B cell (primary cell): ENCODE data around the gene C2CD2L. TPM values are rescaled to one million over a fixed set of nuclear protein-coding genes. Genes with fewer than 3 reads are reported as not detected.
A peak's percentile ranks its signal among the peaks of the same experiment; 100 is the strongest.
"Not testable (repeated sequence)": the region's sequence is repeated elsewhere in the genome, so short reads cannot be mapped to it uniquely, and the experiment has no call there.

Source experiments
- ATAC-seq: fragments of 200-7000 bp; cut with Tn5 transposase; one replicate; pipeline ENCODE4 v1.10.0; 2021; ENCODE audit warnings: low read depth, mild to moderate bottlenecking, moderate number of reproducible peaks, moderate library complexity
- CTCF ChIA-PET: fragments of 350-600 bp; sonication (Branson Sonifier 250); formaldehyde crosslinking; loops from one replicate; lab custom pipeline; 2021; ENCODE audit warnings: antibody characterized with exemption, inconsistent platforms; lab: Charles Lee
- POLR2A ChIA-PET: fragments of 350-600 bp; sonication (Branson Sonifier 250); formaldehyde crosslinking; loops from one replicate; lab custom pipeline; 2021; ENCODE audit warnings: antibody characterized with exemption; lab: Charles Lee
- DNase-seq: peaks from one replicate; pipeline ENCODE4 v3.0.0; 2013
- H2AFZ ChIP-seq: 2 replicates; pipeline ENCODE4 v1.6.1; 2012; ENCODE audit warnings: mild to moderate bottlenecking, low read depth, low read length; ENCODE audit not compliant: insufficient read depth, poor library complexity, severe bottlenecking
- H3K27ac ChIP-seq, 2 donors: 1 replicate in 1 of 2; 2 replicates in 1 of 2; pipeline ENCODE4 v1.5.1; 2012 to 2013; ENCODE audit warnings: low read length in 2 of 2, mild to moderate bottlenecking in 2 of 2, moderate library complexity in 1 of 2
- H3K27me3 ChIP-seq, 4 experiments: fragments of 200-600 bp in 1 of 4; sonication (generic) in 1 of 4; replicated peaks in 1 of 4; 1 replicate in 2 of 4; 2 replicates in 2 of 4; pipeline versions ENCODE4 v1.6.1 to v1.7.0; 2013 to 2016; ENCODE audit warnings: low read length in 3 of 4, mild to moderate bottlenecking in 2 of 4, mixed read lengths in 1 of 4, moderate library complexity in 1 of 4; ENCODE audit not compliant: insufficient read depth in 4 of 4, control insufficient read depth in 3 of 4; ENCODE audit errors: control extremely low read depth in 1 of 4
- H3K36me3 ChIP-seq, 2 experiments: replicated peaks in 1 of 2; 1 replicate in 1 of 2; 2 replicates in 1 of 2; pipeline versions ENCODE4 v1.6.1 to v1.7.1; 2013; ENCODE audit warnings: low read length in 1 of 2; ENCODE audit not compliant: insufficient read depth in 2 of 2, control insufficient read depth in 1 of 2; ENCODE audit errors: control extremely low read depth in 1 of 2, extremely low read depth in 1 of 2
- H3K4me1 ChIP-seq, 2 donors: fragments of 200-600 bp in 1 of 2; sonication (generic) in 1 of 2; 1 replicate in 1 of 2; 2 replicates in 1 of 2; pipeline versions ENCODE4 v1.5.1 to v1.6.1; 2013 to 2017; ENCODE audit warnings: low read length in 2 of 2; ENCODE audit not compliant: control insufficient read depth in 2 of 2, insufficient read depth in 2 of 2
- H3K4me2 ChIP-seq: replicated peaks from 2 replicates; pipeline ENCODE3; 2012; ENCODE audit warnings: mild to moderate bottlenecking, low read depth, low read length; ENCODE audit not compliant: poor library complexity, severe bottlenecking
- H3K4me3 ChIP-seq, 5 experiments: fragments of 200-600 bp in 1 of 5; sonication (generic) in 1 of 5; 1 replicate in 3 of 5; 2 replicates in 2 of 5; pipeline versions ENCODE4 v1.5.1 to v1.7.0; 2011 to 2016; ENCODE audit warnings: low read length in 4 of 5, mild to moderate bottlenecking in 4 of 5, low read depth in 2 of 5, control low read depth in 1 of 5, moderate library complexity in 1 of 5; ENCODE audit not compliant: insufficient read depth in 1 of 5; ENCODE audit errors: control extremely low read depth in 1 of 5, extremely low read depth in 1 of 5
- H3K79me2 ChIP-seq: fragments of 200-600 bp; sonication (generic); one replicate; pipeline ENCODE4 v1.6.0; 2016; ENCODE audit warnings: low read length; ENCODE audit not compliant: control insufficient read depth, insufficient read depth
- H3K9ac ChIP-seq: fragments of 200-600 bp; sonication (generic); 2 replicates; pipeline ENCODE4 v1.6.1; 2017; ENCODE audit warnings: mild to moderate bottlenecking, low read length, moderate library complexity
- H3K9me3 ChIP-seq, 3 donors: one replicate each; pipeline versions ENCODE4 v1.6.1 to v1.7.1; 2013; ENCODE audit warnings: low read length in 2 of 3; ENCODE audit not compliant: control insufficient read depth in 2 of 3, insufficient read depth in 1 of 3; ENCODE audit errors: control extremely low read depth in 1 of 3
- H4K20me1 ChIP-seq: 2 replicates; pipeline ENCODE4 v1.6.0; 2012; ENCODE audit warnings: mild to moderate bottlenecking, low read length; ENCODE audit not compliant: insufficient read depth, control insufficient read depth, poor library complexity, severe bottlenecking
- H3K27ac Mint-ChIP-seq: one replicate; pipeline ENCODE4 v1.8.0; 2021; ENCODE audit warnings: mixed read lengths
- H3K27me3 Mint-ChIP-seq: one replicate; pipeline ENCODE4 v1.8.0; 2021; ENCODE audit warnings: mixed read lengths
- H3K4me1 Mint-ChIP-seq: one replicate; pipeline ENCODE4 v1.8.0; 2021; ENCODE audit warnings: mixed read lengths
- H3K4me3 Mint-ChIP-seq: one replicate; pipeline ENCODE4 v1.8.0; 2021; ENCODE audit warnings: mixed read lengths
- H3K9me3 Mint-ChIP-seq: one replicate; pipeline ENCODE4 v1.8.0; 2022; ENCODE audit warnings: mixed read lengths; ENCODE audit not compliant: insufficient read depth
- CTCF ChIP-seq: fragments of 200-600 bp; IDR thresholded peaks from one replicate; pipeline ENCODE4 v1.8.0; 2022; ENCODE audit warnings: antibody characterized with exemption, mild to moderate bottlenecking
- EZH2 ChIP-seq: IDR thresholded peaks from 2 replicates; pipeline ENCODE4 v1.6.1; 2012; ENCODE audit warnings: borderline replicate concordance, low read depth, mild to moderate bottlenecking, moderate library complexity, low read length; ENCODE audit not compliant: insufficient read depth, poor library complexity, severe bottlenecking
- WGBS: methylation state at CpG from one replicate; pipeline ENCODE4 v1.1.5; 2013; ENCODE audit warnings: missing lambda C conversion rate; ENCODE audit not compliant: insufficient coverage; 5-methylcytosine and 5-hydroxymethylcytosine counted together
- intact Hi-C: fragments of 100-400 bp; cut with micrococcal nuclease; formaldehyde crosslinking; loops from one replicate; pipeline ENCODE4 v1.10.0; 2022
- polyA minus RNA-seq: library from RNA; depleted of rRNA, polyadenylated mRNA; stranded (reverse); fragments of >200 nt; gene quantifications from 2 replicates; pipeline ENCODE4 v1.2.3, GENCODE V29; 2012
- polyA plus RNA-seq: library from polyadenylated mRNA; depleted of rRNA; stranded (reverse); fragments of >200 nt; gene quantifications from 2 replicates; pipeline ENCODE4 v1.2.3, GENCODE V29; 2012
- total RNA-seq, 2 donors: library from RNA; stranded (reverse); fragments of 120-200 nt in 1 of 2; gene quantifications; 1 replicate in 1 of 2; 2 replicates in 1 of 2; pipeline versions ENCODE4 v1.2.3 to v1.2.4, GENCODE V29; 2013 to 2022

C2CD2L gene
- total RNA-seq: 9.5 and 13.8 TPM in 2 replicates
- total RNA-seq (2013): 4.7 TPM
- 14.1 and 17.0 TPM in 2 replicates for polyA plus RNA-seq
- 9.2 and 14.7 TPM in 2 replicates for polyA minus RNA-seq

- intact Hi-C loops: loop anchor here (1.0 kb wide), 3 partner anchors 12 to 22 kb away; partner anchors contain the start of gene HINFP
- H3K9me3 ChIP-seq: no peaks in the 10 kb centered on the region
- CTCF ChIA-PET: interaction anchor here (0.9 to 1.6 kb wide), 8 partner anchors 10 to 216 kb away, joined by 3 to 10 read pairs (median 5); partner anchors contain the start of genes CBL and VPS11
- ATAC-seq (peak; percentile 94), DNase-seq (peak; percentile 91)
- Mint-ChIP-seq H3K27me3 (no peaks in the 10 kb centered on the region), H3K9me3 (no peaks in the 10 kb centered on the region), H3K4me3 (peak within 1 kb of the TSS; percentile 93), H3K4me1 (peaks cover 46% of the 10 kb centered on the region), H3K27ac (peak within 1 kb of the TSS; percentile 93)
- peak within 1 kb of the TSS; percentile 90 for H3K4me2 ChIP-seq
- peak within 1 kb of the TSS; percentile 94 for H2AFZ ChIP-seq
- peak within 1 kb of the TSS; percentile 48 to 86 (median 72) for H3K4me3 ChIP-seq
- H3K27ac ChIP-seq: peak within 1 kb of the TSS; percentile 37 to 73
- H3K9ac ChIP-seq: peak within 1 kb of the TSS; percentile 82
- peaks cover 24 to 39% of the 10 kb centered on the region in 2 donors for H3K4me1 ChIP-seq
- peaks cover 0 to 8% of the 10 kb centered on the region in 2 experiments for H3K36me3 ChIP-seq
- H3K79me2 ChIP-seq: peaks cover 26% of the 10 kb centered on the region
- H3K27me3 ChIP-seq: no peaks in the 10 kb centered on the region
- H4K20me1 ChIP-seq: peaks cover 6% of the 10 kb centered on the region
- TF ChIP-seq EZH2: no peak
- no peak for TF ChIP-seq CTCF
- WGBS: under 1% methylated on average over 40 of the region's 49 CpGs
- POLR2A ChIA-PET: interaction anchor here (0.5 to 2.2 kb wide), 7 partner anchors 9 to 228 kb away, joined by 3 to 16 read pairs (median 7); partner anchors contain the start of genes HINFP, HMBS and VPS11
These were observed at the start of gene C2CD2L for GRCh38 chr11:119106564-119107537. Gene C2CD2L (plus strand): TSS chr11:119107344. CDS start chr11:119107742, 398 bp downstream.

- H3K27ac ChIP-seq, H3K4me3 Mint-ChIP-seq, H3K9me3 Mint-ChIP-seq, ATAC-seq, H3K27me3 Mint-ChIP-seq, H3K9ac ChIP-seq, H3K27ac Mint-ChIP-seq, H3K9me3 ChIP-seq, DNase-seq, H3K4me3 ChIP-seq, H2AFZ ChIP-seq, H3K4me2 ChIP-seq, H4K20me1 ChIP-seq, intact Hi-C loops, H3K27me3 ChIP-seq: not testable (repeated sequence)
- POLR2A ChIA-PET: interaction anchor here (3.8 kb wide), 1 partner anchor 8 kb away, joined by 14 read pairs; the partner anchor contains the start of gene VPS11
- peaks cover 27% of the 10 kb centered on the region for H3K4me1 Mint-ChIP-seq
- peaks cover 4 to 15% of the 10 kb centered on the region in 2 experiments for H3K36me3 ChIP-seq
- CTCF ChIA-PET: interaction anchor here (0.6 kb wide), 1 partner anchor 39 kb away, joined by 4 read pairs; no protein-coding TSS in a partner anchor
- 100% methylated on average over 2 of the region's 35 CpGs for WGBS
- H3K4me1 ChIP-seq: peaks cover 17 to 24% of the 10 kb centered on the region in 2 donors
- peaks cover 72% of the 10 kb centered on the region for H3K79me2 ChIP-seq
These were observed 48.0 kb upstream of the C2CD2L start for GRCh38 chr11:119059128-119059527.
